ENCODE measurements around the gene PRR13.

GRCh38 chr12:53453953-53454640, 12.6 kb downstream of the PRR13 start:
- 0 out of 2 replicates have a peak, but pooled peaks have one; percentile 5 for TF ChIP-seq POLR2AphosphoS5 (IDR thresholded peaks at IDR 0.05; ENCODE audit: low read depth, low read length)
- no peak for TF ChIP-seq REST (IDR thresholded peaks at IDR 0.05; ENCODE audit: insufficient read depth in 1 of 2, low read depth in 2 of 2, low read length in 2 of 2)
- no peak for TF ChIP-seq TAF1 (IDR thresholded peaks at IDR 0.05; ENCODE audit: borderline replicate concordance, insufficient read depth, low read length)
- no peak for TF ChIP-seq SIN3A (IDR thresholded peaks at IDR 0.05; ENCODE audit: borderline replicate concordance, insufficient read depth, low read length)
